GM18858 (cell line): ENCODE data around the gene PCDHGB6.
"Not testable (repeated sequence)": the region's sequence is repeated elsewhere in the genome, so short reads cannot be mapped to it uniquely, and the experiment has no call there.

ENCODE experiments used
- ATAC-seq: cut with Tn5 transposase; IDR thresholded peaks from one replicate; pipeline ENCODE4 v1.9.1; 2021; ENCODE audit not compliant: unreplicated experiment

Gene PCDHGB6

GRCh38 chr5:141388661-141389060 lies 19.2 kb upstream of the PCDHGB6 start:
- ATAC-seq: no peak

GRCh38 chr5:141389153-141390042 lies 18.4 kb upstream of the PCDHGB6 start:
- ATAC-seq: no peak

- no peak for ATAC-seq
These were observed 15.2 kb upstream of the PCDHGB6 start, which contains the start of gene PCDHGA8 for GRCh38 chr5:141392429-141393198. TSS of gene PCDHGA8 (plus strand) at chr5:141392633. CDS start at chr5:141392814, 181 bp downstream.

- ATAC-seq: no peak
These were observed 14.6 kb upstream of the PCDHGB6 start for GRCh38 chr5:141393267-141393666.

GRCh38 chr5:141394401-141395187 lies 13.2 kb upstream of the PCDHGB6 start:
- not testable (repeated sequence) for ATAC-seq

GRCh38 chr5:141397756-141398551 lies 9.9 kb upstream of the PCDHGB6 start, which contains the start of gene PCDHGB5:
TSS of gene PCDHGB5 (plus strand) at chr5:141397947. CDS start at chr5:141398128, 181 bp downstream.
- peak; percentile 87 for ATAC-seq

- ATAC-seq: no peak
These were observed 9.2 kb upstream of the PCDHGB6 start for GRCh38 chr5:141398608-141399007.

- no peak for ATAC-seq
These were observed 8.1 kb upstream of the PCDHGB6 start for GRCh38 chr5:141399555-141400258.

- no peak for ATAC-seq
These were observed 5.1 kb upstream of the PCDHGB6 start, which contains the start of gene PCDHGA9 for GRCh38 chr5:141402553-141403243. TSS of gene PCDHGA9 (plus strand) at chr5:141402778. CDS start at chr5:141402953, 175 bp downstream.

GRCh38 chr5:141403387-141403786 lies 4.4 kb upstream of the PCDHGB6 start:
- ATAC-seq: no peak

- ATAC-seq: no peak
These were observed 1.9 kb downstream of the PCDHGB6 start for GRCh38 chr5:141409598-141410306.

- ATAC-seq: no peak
These were observed 3.8 kb downstream of the PCDHGB6 start for GRCh38 chr5:141411575-141411974.

- peak; percentile 68 for ATAC-seq
These were observed 5.2 kb downstream of the PCDHGB6 start, which contains the start of gene PCDHGA10 for GRCh38 chr5:141412854-141413539. TSS of gene PCDHGA10 (plus strand) at chr5:141412987. CDS start at chr5:141413176, 189 bp downstream.

GRCh38 chr5:141413540-141414069 lies 5.8 kb downstream of the PCDHGB6 start:
- ATAC-seq: no peak

GRCh38 chr5:141414548-141415274 lies 6.9 kb downstream of the PCDHGB6 start:
- ATAC-seq: not testable (repeated sequence)

GRCh38 chr5:141415275-141415618 lies 7.4 kb downstream of the PCDHGB6 start:
- ATAC-seq: not testable (repeated sequence)
